HT1080 (cell line): Measurements from ENCODE around the gene C19orf53. TPM values are rescaled to one million over a fixed set of nuclear protein-coding genes. Genes with fewer than 3 reads are reported as not detected.

Experiments
- DNase-seq: peaks from one replicate; pipeline ENCODE4 v3.0.0-alpha.2; 2015; ENCODE audit warnings: low read depth
- small RNA-seq: library from RNA; depleted of rRNA; stranded (forward); fragments of <200 nt; gene quantifications from one replicate; pipeline ENCODE3, GENCODE V24; 2014
- total RNA-seq: library from RNA; depleted of rRNA; stranded (reverse); fragments of >200 nt; shearing (Covaris generic); gene quantifications from 2 replicates; pipeline ENCODE4 v1.2.3, GENCODE V29; 2014; rRNA removed

Gene C19orf53
- total RNA-seq, 1 experiment from 2014 or later = 486 TPM

DNA sequence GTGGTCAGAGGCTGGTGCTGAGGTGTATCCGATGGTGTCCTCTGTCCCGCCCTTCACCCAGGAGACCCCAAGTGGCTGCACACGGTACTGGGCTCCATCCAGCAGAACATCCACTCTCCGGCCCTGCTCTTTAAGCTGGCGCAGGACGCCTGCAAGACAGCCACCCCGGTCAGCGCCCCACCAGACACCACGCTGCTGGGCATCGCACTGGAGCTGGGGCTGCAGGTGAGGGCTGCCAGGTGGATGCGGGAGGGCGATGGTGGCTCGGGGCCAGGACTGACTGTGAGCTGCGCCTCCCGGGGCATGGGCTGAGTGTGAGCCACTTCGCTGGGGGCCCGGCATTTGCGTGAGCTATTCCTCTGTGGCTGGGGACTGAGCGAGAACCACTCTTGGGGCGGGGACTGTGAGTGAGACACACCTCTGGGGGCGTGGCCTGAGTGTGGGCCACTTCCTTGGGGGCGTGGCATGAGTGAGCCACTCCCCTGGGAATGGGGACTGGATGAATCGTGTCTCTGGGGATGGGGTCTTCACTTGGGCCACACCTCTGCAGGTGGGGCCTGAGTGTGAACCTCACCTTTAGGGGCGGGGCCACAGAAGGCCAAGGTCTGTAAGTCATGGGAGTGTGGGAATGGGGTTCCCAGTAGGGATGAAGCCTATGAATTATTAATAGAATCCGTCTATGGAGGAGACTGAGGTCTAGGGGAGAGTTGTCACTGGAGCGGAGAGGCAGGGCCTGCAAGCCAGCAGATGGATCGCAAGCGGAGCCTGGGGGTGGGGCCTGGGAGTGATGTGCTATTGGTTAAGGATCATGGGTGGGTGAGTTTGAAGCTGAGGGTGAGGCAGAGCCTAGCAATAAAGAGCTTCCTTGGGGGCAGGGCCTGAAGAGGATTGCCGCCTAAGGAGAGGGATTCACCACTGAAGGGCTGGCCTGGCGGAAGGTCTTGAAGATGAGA, 51.5 kb downstream of the C19orf53 start:
- no peak for DNase-seq

DNA sequence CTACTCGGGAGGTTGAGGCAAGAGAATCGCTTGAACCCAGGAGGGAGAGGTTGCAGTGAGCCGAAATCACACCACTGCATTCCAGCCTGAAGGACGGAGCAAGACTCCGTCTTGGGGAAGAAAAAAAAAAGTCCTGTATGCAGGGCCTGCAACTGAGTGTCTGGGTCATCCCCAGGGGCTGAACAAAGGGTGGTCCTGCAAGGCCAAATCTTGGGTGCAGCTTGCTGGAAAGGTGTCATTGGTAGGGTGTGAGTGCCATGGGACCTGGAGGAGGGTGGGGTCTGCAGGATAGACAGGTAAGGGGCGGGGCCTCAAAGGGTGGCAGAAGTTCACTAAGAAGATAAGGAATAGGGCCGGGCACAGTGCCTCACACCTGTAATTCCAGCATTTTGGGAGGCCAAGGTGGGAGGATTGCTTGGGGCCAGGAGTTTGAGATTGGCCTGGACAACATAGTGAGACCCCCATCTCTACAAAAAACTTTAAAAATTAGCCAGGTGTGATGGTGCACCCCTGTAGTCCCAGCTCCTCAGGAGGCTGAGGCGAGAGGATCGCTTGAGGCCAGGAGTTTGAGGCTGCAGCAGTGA, 52.5 kb downstream of the C19orf53 start:
- no peak for DNase-seq

DNA sequence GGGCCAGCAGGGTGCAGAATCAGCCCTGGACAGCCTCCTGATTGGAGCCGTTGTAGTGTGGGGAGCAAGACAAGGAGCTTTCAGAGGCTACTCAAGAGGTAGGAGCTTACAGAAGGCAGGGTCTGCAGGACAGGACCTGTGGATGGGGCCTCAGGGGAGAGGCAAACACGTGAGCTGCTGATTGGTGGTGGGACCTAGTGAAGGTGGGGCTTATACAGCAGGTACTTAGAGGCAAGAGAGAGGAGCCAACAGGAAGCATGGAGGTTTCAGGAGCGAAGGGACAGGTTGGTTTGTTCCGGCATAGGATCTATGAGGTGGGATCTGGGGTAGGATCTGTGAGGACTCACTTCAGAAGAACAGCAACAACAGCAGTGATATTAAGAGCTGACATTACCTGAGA, 53.4 kb downstream of the C19orf53 start:
- DNase-seq = no peak

Small RNA genes lying within 50 kb of the gene (small RNA-seq; reads per million reads assigned to genes)
- gene RN7SL619P = not detected

Other genes with a start within 250 kb of the C19orf53 start
- 60.0 and 65.9 TPM in 2 replicates for gene MRI1, start 9.9 kb upstream of the C19orf53 start, total RNA-seq
- gene ZSWIM4, start 21.0 kb downstream of the C19orf53 start, total RNA-seq = 1.8 and 2.7 TPM in 2 replicates
- gene NANOS3, start 102.7 kb downstream of the C19orf53 start, total RNA-seq = not detected in 2 replicates
- 2.0 and 3.3 TPM in 2 replicates for gene BRME1, start 131.7 kb downstream of the C19orf53 start, total RNA-seq
- gene CC2D1A, start 131.7 kb downstream of the C19orf53 start, total RNA-seq = 16.8 and 19.7 TPM in 2 replicates
- gene PODNL1, start 164.0 kb downstream of the C19orf53 start, total RNA-seq = 0.23 and 0.37 TPM in 2 replicates
- 35.0 and 44.0 TPM in 2 replicates for gene DCAF15, start 178.1 kb downstream of the C19orf53 start, total RNA-seq
- 3.1 and 3.8 TPM in 2 replicates for gene RFX1, start 231.9 kb downstream of the C19orf53 start, total RNA-seq